HG02840 (cell line): Measurements from ENCODE around the gene NRXN3.
"Not testable (repeated sequence)": the region's sequence is repeated elsewhere in the genome, so short reads cannot be mapped to it uniquely, and the experiment has no call there.

Source experiments
- ATAC-seq: cut with Tn5 transposase; IDR thresholded peaks from one replicate; pipeline ENCODE4 v1.9.1; 2021; ENCODE audit warnings: mild to moderate bottlenecking, moderate library complexity, moderate number of reproducible peaks; ENCODE audit not compliant: unreplicated experiment, low FRiP score

NRXN3 gene

DNA sequence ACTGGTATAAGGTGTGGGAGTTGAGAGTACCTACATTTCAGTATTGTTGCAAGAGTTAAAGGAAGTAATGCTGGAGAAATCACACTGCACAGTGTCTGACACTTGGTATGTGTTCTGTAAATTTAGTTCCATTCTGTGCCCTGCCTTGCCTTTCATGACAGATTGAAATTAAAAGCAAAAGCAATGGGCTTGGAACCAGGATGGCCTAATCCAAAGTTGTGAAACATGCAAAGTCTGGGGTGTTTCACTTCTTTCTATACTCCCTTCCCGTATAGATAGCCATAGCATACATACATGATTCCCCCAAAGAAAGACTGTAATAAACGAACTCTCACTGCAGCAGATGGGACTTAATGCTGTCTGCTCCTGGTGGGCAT, 281.1 kb downstream of the NRXN3 start:
- ATAC-seq: no peak

- ATAC-seq: no peak
These were observed 285.8 kb downstream of the NRXN3 start for GRCh38 chr14:78455896-78456435.

DNA sequence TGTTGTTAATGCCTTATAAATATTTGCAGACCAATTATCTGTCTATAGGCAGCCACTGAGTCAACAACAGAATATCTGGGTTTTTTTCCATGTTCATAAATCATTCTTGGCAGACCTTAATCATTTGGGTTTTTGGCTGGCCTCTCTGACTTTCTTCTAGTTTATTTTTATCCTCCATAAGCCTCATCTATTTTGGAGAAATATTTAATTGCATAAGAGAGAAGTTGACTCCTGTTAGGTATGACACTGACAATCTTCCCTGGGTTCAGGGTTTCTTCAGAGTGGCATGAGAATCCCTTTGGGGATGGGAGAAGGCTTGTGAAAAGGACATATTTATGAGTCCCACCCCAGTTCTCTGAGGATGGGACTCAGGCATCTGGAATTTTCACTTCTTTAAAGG, 299.8 kb downstream of the NRXN3 start:
- no peak for ATAC-seq

DNA sequence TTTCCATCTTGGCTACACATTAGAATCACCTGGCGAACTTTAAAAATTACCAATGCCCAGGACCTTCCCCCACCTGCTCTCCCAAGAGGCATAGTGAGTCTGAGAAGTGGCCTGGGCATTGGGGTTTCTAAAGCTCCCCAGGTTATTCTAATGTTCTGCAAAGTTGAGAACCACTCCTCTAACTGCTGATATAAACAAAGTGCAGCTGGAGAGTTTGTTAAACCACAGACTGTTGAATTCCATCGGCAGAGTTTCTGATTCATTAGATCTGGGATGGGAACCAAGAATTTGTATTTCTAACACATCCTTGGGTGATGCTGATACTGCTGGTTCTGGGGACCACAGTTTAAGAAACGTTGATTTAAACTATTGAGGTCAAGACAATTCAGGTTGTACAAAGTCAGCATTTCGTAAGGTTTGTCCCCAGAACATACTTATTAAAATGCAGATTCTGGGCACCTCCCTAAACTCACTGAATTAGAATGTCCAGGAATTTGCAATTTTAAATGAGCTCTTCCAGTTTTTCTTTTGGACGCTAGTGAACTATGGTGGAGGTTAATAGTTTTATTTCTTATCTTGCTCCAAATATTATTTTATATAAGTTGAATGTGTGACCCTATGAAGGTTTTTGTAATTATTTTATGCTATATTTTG, 309.1 kb downstream of the NRXN3 start:
- no peak for ATAC-seq

GRCh38 chr14:78484028-78484427, 313.9 kb downstream of the NRXN3 start:
- no peak for ATAC-seq

DNA sequence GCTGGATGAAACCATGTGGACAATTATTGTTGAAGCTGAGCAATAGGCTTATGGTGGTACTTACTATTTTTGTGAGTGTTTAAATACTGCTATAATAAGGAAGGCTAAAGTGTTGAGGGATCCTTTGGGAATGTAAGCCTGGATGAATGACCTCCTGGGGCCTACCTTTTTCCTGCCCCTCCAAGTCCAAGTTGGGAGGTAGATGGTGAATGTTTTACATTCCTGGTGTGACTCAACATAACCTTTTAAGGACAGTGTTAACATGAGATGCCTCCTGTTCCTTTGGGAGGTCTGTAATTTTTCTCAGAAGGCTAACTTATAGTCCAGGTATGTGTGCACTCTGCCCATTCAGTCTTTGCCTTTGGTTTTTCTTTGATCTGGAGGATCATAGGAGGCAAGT, 315.9 kb downstream of the NRXN3 start:
- ATAC-seq: no peak

DNA sequence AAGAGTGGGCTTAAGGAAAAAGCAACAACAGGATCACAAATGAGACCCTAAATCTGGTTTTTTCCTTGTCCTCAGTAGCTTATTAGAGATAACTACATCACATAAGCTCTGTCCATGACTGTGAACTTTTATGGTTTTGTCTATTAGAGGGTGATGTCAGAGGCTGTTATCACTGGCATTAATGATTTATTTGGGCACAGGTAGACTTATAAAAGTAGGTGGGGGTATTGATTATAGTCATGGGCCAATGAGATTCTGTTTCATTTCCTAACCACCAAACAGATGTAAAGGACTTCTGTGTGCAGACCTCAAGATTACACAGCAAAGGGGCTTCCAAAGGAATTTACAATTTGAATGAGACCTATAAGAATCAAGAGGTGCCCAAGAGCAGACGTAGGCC, 316.4 kb downstream of the NRXN3 start:
- no peak for ATAC-seq

DNA sequence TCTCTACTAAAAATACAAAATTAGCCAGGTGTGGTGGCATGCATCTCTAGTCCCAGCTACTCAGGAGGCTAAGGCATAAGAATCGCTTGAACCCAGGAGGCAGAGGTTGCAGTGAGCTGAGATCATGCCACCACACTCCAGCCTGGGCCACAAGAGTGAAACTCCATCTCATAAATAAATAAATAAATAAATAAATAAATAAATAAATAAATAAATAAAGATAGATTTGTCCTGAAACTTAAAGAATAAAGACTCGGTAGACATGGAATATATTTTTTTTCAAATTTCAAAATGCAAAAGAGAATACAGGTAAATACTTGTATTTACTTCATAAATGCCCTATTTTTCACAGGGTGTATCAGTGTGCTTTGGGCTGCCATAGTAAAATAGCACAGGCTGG, 317.4 kb downstream of the NRXN3 start:
- not testable (repeated sequence) for ATAC-seq

- ATAC-seq: no peak
These were observed 318.8 kb downstream of the NRXN3 start for GRCh38 chr14:78488938-78489337.

DNA sequence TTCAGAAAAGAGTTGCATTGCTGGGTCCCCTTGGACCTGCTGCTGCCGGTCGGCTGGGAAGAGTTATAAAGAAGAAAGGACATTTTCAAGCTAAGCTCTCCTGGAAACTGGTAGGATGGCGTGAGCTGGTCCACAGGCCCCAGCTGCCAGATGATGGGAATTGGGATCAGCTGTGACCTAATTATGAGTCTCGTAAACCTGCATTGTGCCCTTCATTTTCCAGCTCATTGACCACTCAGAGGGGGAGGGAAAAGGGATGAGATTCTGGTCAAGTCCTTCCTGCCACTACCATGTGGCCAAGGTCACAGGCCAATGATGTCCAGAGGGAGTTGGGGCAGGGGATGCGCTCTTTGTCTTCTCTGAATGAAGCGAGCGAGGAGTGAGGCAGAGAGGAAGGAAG, 320.9 kb downstream of the NRXN3 start:
- ATAC-seq: no peak

GRCh38 chr14:78498062-78498595, 328.0 kb downstream of the NRXN3 start:
- no peak for ATAC-seq

DNA sequence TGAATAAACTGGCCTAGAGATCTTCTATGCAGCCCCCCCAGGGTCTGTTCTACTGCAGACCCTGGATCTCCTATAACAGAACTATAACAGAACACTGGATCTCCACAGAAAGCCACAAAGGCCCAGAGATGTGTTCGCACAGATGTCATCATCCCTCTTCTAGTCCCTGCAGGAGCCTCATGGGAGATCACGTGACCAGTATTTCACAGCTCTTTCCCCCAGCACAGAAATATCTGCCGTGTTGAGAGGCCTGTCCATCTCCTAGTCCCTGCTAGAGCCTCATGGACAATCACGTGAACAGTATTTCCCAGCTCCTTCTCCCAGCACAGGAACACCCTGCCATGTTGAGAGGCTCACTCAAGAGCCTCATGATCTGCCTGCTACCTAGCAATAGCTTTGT, 331.7 kb downstream of the NRXN3 start:
- ATAC-seq: no peak

DNA sequence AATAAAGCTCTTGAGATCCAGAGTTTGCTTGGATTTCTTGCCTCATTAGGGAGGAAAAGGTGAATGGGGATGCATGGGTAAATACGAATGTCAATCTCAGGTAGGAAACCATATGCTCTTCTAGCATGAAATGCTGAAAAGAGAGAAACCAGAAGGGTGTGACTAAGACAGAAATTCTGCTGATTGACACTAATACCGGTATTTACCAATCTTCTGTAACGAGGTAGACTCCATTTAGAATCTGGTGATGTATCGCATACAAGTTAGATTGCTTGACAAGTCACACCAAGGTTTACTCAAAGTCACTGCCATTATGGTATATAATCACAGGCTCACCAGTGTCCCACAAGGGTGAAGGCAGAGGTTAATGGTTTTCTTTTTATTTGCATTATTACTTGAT, 337.9 kb downstream of the NRXN3 start:
- no peak for ATAC-seq

DNA sequence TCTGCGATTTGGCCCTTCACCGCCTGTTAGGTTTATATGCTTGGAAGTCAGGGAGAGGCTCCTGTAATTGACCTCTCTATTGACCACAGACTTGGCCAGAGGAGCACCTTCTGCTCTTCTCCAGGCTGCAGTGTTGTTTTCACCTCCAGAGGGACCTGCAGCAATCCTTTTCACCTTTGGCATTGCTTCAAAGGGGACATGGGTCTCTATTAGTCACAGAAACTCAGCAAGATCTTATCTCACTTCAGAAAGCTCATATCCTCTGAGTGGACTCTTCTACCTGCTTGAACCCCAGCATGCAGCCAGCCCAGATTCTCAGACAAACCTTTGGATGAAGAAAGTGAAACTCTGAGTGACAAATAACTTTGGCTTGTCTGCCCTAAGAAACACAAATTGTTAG, 339.3 kb downstream of the NRXN3 start:
- ATAC-seq: no peak

GRCh38 chr14:78512021-78512420, 341.8 kb downstream of the NRXN3 start:
- ATAC-seq: no peak

DNA sequence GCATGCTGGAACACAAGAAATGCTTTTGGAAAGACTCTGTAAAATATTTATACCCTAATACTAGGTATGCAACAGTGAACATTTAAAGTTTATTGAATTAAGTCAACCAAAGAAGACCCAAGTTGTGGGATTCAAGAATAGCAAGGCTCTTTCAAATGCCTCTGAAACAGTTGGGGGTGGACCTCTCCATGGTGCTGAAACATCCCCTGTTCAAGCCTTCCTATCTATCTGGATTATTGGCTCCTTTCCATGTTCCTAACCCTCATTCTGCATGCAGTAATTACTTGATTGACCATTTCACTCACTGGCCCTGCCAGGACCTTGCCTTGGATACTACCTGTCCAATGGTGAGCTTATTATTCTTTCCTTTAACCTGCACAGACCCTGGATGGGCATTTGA, 349.7 kb downstream of the NRXN3 start:
- no peak for ATAC-seq

- ATAC-seq: no peak
These were observed 354.0 kb downstream of the NRXN3 start for GRCh38 chr14:78524196-78524595.

GRCh38 chr14:78524766-78525165, 354.6 kb downstream of the NRXN3 start:
- ATAC-seq: no peak

DNA sequence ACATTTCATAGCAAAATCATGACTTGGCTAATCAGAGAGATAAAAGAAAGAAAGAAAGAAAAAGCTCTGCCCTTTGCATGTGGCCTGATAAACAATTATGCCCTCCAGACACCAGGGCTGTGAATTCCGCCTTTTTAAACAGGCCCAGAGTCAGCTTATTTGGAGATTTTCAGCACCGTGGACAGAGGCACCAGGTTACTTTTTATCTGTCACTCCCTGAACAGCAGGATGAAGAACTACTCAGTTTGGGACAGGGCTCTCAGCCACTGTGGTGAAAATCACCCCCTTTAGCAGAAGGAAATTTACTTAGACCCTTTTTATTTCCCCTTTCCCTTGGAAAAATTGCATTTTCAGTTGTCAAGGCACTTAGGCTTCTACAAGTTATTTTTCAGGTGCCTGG, 359.9 kb downstream of the NRXN3 start:
- no peak for ATAC-seq

DNA sequence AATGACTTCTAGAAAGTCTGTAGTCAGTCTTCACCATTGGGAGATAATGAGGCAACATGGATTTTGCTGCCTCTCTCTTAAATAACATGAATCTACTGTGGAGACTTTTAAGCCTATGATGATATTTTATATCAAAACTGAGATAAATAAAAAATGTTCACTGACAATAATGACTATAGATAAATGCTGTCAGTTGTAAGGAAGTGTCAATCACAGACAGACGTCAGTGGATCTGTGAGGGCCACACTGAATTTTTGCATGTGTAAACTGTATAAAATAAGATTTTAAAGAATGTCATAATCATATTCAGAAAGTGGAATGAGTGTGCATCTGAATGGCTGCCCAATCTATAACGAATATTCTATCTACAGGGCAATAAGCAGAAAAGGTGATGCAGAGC, 364.0 kb downstream of the NRXN3 start:
- no peak for ATAC-seq

DNA sequence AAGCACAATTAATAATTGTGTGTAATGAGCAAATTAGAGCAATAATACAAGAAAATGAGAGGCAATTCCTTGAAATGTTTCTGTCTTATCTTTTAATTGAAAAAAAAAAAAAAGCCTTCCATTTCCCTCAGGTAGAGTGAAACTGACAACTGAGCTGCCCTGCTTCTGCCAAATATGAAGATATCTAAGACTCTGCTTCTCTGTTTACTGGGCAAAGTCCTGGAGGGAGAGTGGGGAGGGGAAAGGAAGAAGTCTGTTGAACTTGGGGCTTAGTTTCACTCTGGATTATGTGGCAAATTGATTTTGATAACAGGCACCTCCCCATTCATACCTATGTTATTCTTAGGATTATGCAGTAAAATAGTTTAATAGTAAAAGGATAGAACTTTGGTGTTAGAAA, 364.9 kb downstream of the NRXN3 start:
- no peak for ATAC-seq

GRCh38 chr14:78541788-78542187, 371.6 kb downstream of the NRXN3 start:
- not testable (repeated sequence) for ATAC-seq
